Chondrocyte (in vitro differentiated cells): ENCODE data around the gene ENTREP1. TPM values are rescaled to one million over a fixed set of nuclear protein-coding genes. Genes with fewer than 3 reads are reported as not detected.

Source experiments
- DNase-seq: peaks from one replicate; pipeline ENCODE4 v3.0.0; 2021; ENCODE audit warnings: mixed read lengths, low spot score
- H3K27ac Mint-ChIP-seq: one replicate; pipeline ENCODE4 v1.8.0; 2021; ENCODE audit warnings: mild to moderate bottlenecking, moderate library complexity, mixed read lengths; ENCODE audit not compliant: unreplicated experiment
- H3K27me3 Mint-ChIP-seq: 2 replicates; pipeline ENCODE4 v1.8.0; 2021; ENCODE audit warnings: low read depth, mixed read lengths
- H3K36me3 Mint-ChIP-seq: 2 replicates; pipeline ENCODE4 v1.8.0; 2021; ENCODE audit warnings: low read depth, mixed read lengths
- H3K4me1 Mint-ChIP-seq: 2 replicates; pipeline ENCODE4 v1.8.0; 2021; ENCODE audit warnings: low read depth, mild to moderate bottlenecking, mixed read lengths
- H3K4me3 Mint-ChIP-seq: one replicate; pipeline ENCODE4 v1.8.0; 2021; ENCODE audit warnings: mild to moderate bottlenecking, moderate library complexity, mixed read lengths; ENCODE audit not compliant: unreplicated experiment
- H3K9me3 Mint-ChIP-seq: 2 replicates; pipeline ENCODE4 v1.8.0; 2021; ENCODE audit warnings: low read depth, mixed read lengths
- CTCF ChIP-seq: fragments of 200-600 bp; sonication (generic); IDR thresholded peaks from 2 replicates; pipeline ENCODE4 v1.5.0; 2021; ENCODE audit warnings: antibody characterized with exemption, mild to moderate bottlenecking, moderate library complexity
- total RNA-seq: library from RNA; stranded (reverse); gene quantifications from 3 replicates; pipeline ENCODE4 v1.2.1, GENCODE V29; 2021

The ENTREP1 gene
- total RNA-seq, 1 donor from 2014 or later = 3.6 TPM

DNA sequence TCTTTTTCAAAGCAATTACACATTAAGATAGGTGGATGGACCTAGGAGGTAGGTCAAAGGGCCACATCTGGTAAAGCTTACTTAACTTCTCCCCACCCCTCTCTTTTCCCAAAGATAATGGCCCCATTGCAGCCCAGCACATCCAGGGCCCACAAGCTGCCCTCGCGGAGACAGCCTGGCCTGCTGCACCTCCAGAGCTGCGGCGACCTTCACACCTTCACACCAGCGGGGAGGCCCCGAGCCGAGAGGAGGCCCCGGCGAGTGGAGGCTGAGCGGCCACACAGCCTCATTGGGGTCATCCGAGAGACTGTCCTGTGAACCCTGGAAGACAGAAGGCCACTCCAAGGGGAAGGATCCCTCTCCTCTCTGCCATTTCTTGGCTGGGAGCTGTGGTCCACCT lies 66.5 kb downstream of the ENTREP1 start:
- Mint-ChIP-seq H3K36me3 (peaks cover 8% of the 10 kb centered on the region), H3K9me3 (no peaks in the 10 kb centered on the region), H3K4me3 (no peak overlapping the region), H3K27me3 (peaks cover 2% of the 10 kb centered on the region), H3K27ac (no peak overlapping the region), H3K4me1 (peaks cover 16% of the 10 kb centered on the region)
- no peak for TF ChIP-seq CTCF
- no peak for DNase-seq

- Mint-ChIP-seq H3K4me1 (peaks cover 16% of the 10 kb centered on the region), H3K4me3 (no peak overlapping the region), H3K27me3 (peaks cover 2% of the 10 kb centered on the region), H3K36me3 (peaks cover 8% of the 10 kb centered on the region), H3K9me3 (no peaks in the 10 kb centered on the region), H3K27ac (no peak overlapping the region)
- no peak for DNase-seq
- TF ChIP-seq CTCF = no peak
These were observed 66.9 kb downstream of the ENTREP1 start for GRCh38 chr9:69391946-69392345.

- no peak for DNase-seq
- H3K9me3 Mint-ChIP-seq = no peaks in the 10 kb centered on the region
- H3K36me3 Mint-ChIP-seq = peaks cover 8% of the 10 kb centered on the region
- peaks cover 24% of the 10 kb centered on the region for H3K4me1 Mint-ChIP-seq
- H3K27me3 Mint-ChIP-seq = peaks cover 2% of the 10 kb centered on the region
- H3K27ac Mint-ChIP-seq = no peak overlapping the region
- no peak overlapping the region for H3K4me3 Mint-ChIP-seq
- no peak for TF ChIP-seq CTCF
These were observed 67.8 kb downstream of the ENTREP1 start for GRCh38 chr9:69392826-69393225.

- TF ChIP-seq CTCF = no peak
- no peak for DNase-seq
- Mint-ChIP-seq H3K27me3 (peaks cover under 1% of the 10 kb centered on the region), H3K4me3 (no peak overlapping the region), H3K9me3 (no peaks in the 10 kb centered on the region), H3K27ac (no peak overlapping the region), H3K36me3 (peaks cover 6% of the 10 kb centered on the region), H3K4me1 (peaks cover 25% of the 10 kb centered on the region)
These were observed 68.4 kb downstream of the ENTREP1 start for GRCh38 chr9:69393425-69393824.

DNA sequence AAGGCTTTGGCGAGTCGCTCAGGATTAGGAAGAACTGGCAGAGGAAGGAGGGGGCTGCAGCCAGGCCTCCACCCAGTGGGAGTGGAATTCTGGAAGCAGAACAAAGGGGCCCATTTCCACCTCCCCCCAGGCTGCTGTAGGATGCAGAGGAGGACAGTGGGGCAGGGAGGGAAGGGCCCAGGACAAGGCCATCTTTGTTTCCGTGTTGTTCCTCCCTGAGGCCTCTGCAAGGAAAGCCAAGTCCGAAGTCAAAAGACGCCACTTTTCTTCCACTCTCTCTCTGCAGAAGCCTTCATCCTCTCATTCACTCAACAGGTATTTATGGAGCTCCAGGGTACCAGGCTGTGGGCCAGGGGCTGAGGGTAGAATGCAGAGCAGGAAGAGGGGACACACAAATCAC lies 70.7 kb downstream of the ENTREP1 start:
- H3K4me1 Mint-ChIP-seq = peaks cover 25% of the 10 kb centered on the region
- H3K9me3 Mint-ChIP-seq = no peaks in the 10 kb centered on the region
- no peak for DNase-seq
- no peak overlapping the region for H3K27ac Mint-ChIP-seq
- peaks cover 3% of the 10 kb centered on the region for H3K36me3 Mint-ChIP-seq
- peaks cover under 1% of the 10 kb centered on the region for H3K27me3 Mint-ChIP-seq
- TF ChIP-seq CTCF = no peak
- H3K4me3 Mint-ChIP-seq = no peak overlapping the region
